ENCODE results near the gene GPR183.

- no peak for TF ChIP-seq CTCF (conservative IDR thresholded peaks at IDR 0.05; ENCODE audit: low read length)
- TF ChIP-seq EZH2phosphoT487 (IDR thresholded peaks at IDR 0.05; ENCODE audit: borderline replicate concordance) = no peak
Measured at GRCh38 chr13:99347335-99347878, 40.2 kb upstream of the GPR183 start.

All from Loucy (cell line).